ENCODE results near the gene PLCD1.

PLCD1 gene

DNA sequence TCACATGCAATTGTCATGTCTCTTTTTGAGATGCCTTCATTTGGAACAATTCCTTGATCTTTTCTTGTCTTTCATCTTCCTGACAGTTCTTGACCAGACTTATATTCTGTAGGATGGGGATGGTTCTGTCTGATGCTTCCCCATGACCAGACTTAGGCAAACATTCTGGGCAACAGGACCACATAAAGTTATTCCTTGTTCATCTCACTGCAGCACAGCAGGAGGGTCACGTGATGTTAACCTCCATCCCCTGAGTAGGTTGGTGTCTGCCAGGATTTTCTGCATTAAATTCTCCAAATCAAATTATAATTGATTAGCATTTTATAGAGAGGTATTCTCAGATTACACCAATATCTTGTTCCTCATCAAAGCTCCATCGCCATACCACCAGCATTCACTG is 17.4 kb upstream of the PLCD1 start:
- no peak overlapping the region for H3K4me3 ChIP-seq (ENCODE audit: low read depth, low read length)
- in situ Hi-C loops (cut with HindIII; ENCODE audit: low sequenced_read_pairs) = no loop called here
- TF ChIP-seq, protein P1, sequence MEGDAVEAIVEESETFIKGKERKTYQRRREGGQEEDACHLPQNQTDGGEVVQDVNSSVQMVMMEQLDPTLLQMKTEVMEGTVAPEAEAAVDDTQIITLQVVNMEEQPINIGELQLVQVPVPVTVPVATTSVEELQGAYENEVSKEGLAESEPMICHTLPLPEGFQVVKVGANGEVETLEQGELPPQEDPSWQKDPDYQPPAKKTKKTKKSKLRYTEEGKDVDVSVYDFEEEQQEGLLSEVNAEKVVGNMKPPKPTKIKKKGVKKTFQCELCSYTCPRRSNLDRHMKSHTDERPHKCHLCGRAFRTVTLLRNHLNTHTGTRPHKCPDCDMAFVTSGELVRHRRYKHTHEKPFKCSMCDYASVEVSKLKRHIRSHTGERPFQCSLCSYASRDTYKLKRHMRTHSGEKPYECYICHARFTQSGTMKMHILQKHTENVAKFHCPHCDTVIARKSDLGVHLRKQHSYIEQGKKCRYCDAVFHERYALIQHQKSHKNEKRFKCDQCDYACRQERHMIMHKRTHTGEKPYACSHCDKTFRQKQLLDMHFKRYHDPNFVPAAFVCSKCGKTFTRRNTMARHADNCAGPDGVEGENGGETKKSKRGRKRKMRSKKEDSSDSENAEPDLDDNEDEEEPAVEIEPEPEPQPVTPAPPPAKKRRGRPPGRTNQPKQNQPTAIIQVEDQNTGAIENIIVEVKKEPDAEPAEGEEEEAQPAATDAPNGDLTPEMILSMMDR (IDR thresholded peaks at IDR 0.05; ENCODE audit: low read depth, low read length) = no peak
- DNase-seq (ENCODE audit: low read depth, low spot score) = no peak

DNA sequence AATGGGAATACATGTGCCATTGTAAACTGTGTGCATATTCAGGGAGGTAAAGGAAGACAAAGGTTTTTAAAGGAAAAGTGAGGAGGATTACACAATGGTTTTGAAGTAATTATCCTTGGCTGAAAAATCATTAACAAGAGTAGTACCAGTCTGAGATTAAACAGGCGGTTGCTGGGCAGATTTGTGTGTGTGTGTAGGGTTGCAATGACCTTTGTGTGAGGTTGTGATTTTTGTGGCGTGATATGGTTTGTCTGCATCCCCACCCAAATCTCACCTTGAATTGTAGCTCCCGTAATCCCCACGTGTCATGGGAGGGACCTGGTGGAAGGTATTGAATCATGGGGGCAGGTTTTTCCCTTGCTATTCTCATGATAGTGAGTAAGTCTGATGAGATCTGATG is 16.6 kb upstream of the PLCD1 start:
- DNase-seq (ENCODE audit: low read depth, low spot score) = no peak
- TF ChIP-seq, protein P1 (IDR thresholded peaks at IDR 0.05; ENCODE audit: low read depth, low read length) = no peak
- no peak overlapping the region for H3K4me3 ChIP-seq (ENCODE audit: low read depth, low read length)
- in situ Hi-C loops (cut with HindIII; ENCODE audit: low sequenced_read_pairs) = no loop called here

DNA sequence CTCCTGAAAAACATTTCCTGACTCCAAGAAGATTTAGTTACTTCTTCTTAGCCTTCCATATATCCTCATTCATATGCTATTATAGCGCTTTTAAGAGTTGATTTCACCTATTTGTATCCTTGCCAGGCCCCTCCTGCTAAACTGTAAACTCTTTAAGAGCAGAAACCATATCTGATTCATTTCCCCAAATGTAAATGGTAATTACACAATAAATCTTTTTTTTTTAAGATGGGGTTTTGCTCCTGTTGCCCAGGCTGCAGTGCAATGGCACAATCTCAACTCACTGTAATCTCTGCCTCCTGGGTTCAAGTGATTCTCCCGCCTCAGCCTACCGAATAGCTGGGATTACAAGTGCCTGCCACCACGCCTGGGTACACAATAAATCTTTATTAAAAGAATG is 14.0 kb upstream of the PLCD1 start:
- no peak for DNase-seq (ENCODE audit: low read depth, low spot score)
- in situ Hi-C loops (cut with HindIII; ENCODE audit: low sequenced_read_pairs) = no loop called here
- TF ChIP-seq, protein P1 (IDR thresholded peaks at IDR 0.05; ENCODE audit: low read depth, low read length) = no peak
- H3K4me3 ChIP-seq (ENCODE audit: low read depth, low read length) = no peak overlapping the region

DNA sequence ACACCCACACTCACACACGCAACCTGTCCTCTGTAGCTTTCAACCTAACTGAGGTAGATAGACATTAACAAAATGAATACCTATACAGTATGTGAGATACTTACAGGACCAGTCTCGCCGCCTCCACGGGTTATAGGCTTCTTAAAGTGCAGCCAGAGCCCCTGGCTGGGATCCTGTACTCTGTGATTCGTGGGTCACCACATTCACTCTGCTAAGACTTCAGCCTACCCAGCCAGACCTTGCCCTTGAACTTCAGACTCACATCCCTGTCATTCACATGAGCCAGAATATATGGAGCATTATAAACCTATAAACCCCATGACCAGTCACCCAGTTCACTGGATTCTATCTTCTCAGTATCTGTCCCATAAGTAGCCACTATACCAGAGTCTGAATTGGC is 11.0 kb upstream of the PLCD1 start:
- in situ Hi-C loops (cut with HindIII; ENCODE audit: low sequenced_read_pairs) = no loop called here
- DNase-seq (ENCODE audit: low read depth, low spot score) = no peak

DNA sequence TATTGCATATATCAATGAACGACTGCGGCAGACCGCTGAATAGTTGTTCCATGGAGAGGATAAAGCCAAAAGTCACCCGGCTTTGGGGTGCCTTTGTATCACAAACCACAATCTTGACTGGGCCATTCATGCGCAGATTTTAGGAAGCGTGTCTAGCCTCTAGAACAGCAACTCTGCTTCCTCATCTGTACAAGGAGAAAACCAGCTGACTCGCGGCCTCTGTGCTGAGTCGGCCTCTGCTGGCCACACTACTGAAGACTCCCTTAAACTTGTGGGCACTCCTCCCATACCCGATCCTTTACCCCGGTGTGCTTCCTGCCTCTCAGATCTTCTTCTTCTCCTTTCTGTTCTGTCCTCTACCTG is 10.4 kb upstream of the PLCD1 start:
- peak; percentile 52 for DNase-seq (ENCODE audit: low read depth, low spot score)
- in situ Hi-C loops (cut with HindIII; ENCODE audit: low sequenced_read_pairs) = no loop called here
- TF ChIP-seq, protein P1 (IDR thresholded peaks at IDR 0.05; ENCODE audit: low read depth, low read length) = peak; percentile 35
- no peak overlapping the region for H3K4me3 ChIP-seq (ENCODE audit: low read depth, low read length)

More for the DNA sequence above, 11.0 kb upstream of the PLCD1 start:
- TF ChIP-seq, protein P1 (IDR thresholded peaks at IDR 0.05; ENCODE audit: low read depth, low read length) = no peak
- no peak overlapping the region for H3K4me3 ChIP-seq (ENCODE audit: low read depth, low read length)

DNA sequence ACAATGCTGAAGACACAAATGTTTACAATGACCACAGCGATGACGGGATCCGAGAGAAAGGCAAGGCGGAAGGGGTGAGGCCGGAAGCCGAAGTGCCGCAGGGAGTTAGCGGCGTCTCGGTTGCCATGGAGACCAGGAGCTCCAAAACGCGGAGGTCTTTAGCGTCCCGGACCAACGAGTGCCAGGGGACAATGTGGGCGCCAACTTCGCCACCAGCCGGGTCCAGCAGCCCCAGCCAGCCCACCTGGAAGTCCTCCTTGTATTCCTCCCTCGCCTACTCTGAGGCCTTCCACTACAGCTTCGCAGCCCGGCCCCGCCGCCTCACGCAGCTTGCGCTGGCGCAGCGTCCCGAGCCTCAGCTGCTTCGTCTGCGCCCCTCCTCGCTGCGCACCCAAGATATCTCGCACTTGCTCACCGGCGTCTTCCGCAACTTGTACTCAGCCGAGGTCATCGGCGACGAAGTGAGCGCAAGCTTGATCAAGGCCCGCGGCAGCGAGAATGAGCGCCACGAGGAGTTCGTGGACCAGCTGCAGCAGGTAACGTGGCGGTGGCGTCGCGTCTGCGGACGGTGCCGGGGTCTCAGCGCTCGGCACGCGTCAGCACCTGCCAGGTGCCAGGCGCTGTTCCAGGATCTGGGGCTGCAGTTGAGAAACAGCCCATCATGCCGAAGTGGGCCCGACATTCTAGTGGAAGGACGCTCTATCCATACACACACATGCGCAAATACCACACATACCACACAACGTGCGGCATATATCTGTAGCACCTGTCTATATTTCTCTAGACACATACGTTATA is 9.9 kb upstream of the PLCD1 start, which contains the start of gene DLEC1:
DLEC1 (plus strand) TSS at position 108 of the 798 bp plus-strand sequence; CDS start at position 126, 18 bp downstream.
- TF ChIP-seq, protein P1 (IDR thresholded peaks at IDR 0.05; ENCODE audit: low read depth, low read length) = no peak
- H3K4me3 ChIP-seq (ENCODE audit: low read depth, low read length) = peak within 1 kb of the TSS; percentile 40
- in situ Hi-C loops (cut with HindIII; ENCODE audit: low sequenced_read_pairs) = no loop called here
- DNase-seq (ENCODE audit: low read depth, low spot score) = peak; percentile 38
